GM18861 (cell line): Measurements from ENCODE around the gene TMEM101.
"Not testable (repeated sequence)": the region's sequence is repeated elsewhere in the genome, so short reads cannot be mapped to it uniquely, and the experiment has no call there.

Experiments used
- ATAC-seq: cut with Tn5 transposase; IDR thresholded peaks from one replicate; pipeline ENCODE4 v1.9.1; 2021; ENCODE audit not compliant: unreplicated experiment

The TMEM101 gene

DNA sequence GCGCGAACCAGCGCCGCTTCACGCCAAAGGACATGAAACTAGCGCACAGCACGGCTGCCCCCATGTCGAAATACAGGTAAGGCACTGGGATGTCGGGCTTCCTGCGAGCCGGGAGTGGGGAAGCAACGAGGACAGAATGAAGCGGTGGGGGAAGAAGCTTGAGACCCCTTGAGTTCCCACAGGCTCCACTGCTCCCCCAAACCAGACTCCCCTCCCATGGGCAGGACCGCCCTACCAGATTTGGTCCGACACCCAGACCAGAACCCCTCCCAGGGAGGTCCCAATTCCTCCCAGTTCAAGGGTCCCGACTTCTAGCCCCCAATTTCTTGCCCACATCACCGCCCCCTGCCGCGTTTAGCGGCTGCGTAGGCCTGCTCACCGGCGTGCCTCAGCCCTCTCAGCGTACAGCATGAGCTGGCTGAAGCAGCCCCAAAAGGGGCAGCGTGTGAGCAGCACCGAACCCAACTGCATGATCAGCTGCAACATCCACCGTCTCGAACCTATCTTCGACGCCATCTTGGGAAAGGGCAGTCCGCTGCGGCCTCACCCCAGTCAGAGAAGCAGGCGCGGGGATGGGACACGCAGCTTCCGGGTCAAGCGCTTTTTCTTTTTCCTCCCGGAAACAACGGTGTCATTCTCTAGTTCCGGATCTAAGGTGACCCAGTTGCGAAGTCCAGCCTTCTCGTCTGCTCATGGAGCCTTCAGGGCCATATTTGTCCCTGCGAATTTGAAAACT, at the start of gene TMEM101:
TSS of gene TMEM101 (minus strand) at position 527 of the 736 bp plus-strand sequence. CDS start at position 516, 11 bp downstream.
- peak; percentile 86 for ATAC-seq

DNA sequence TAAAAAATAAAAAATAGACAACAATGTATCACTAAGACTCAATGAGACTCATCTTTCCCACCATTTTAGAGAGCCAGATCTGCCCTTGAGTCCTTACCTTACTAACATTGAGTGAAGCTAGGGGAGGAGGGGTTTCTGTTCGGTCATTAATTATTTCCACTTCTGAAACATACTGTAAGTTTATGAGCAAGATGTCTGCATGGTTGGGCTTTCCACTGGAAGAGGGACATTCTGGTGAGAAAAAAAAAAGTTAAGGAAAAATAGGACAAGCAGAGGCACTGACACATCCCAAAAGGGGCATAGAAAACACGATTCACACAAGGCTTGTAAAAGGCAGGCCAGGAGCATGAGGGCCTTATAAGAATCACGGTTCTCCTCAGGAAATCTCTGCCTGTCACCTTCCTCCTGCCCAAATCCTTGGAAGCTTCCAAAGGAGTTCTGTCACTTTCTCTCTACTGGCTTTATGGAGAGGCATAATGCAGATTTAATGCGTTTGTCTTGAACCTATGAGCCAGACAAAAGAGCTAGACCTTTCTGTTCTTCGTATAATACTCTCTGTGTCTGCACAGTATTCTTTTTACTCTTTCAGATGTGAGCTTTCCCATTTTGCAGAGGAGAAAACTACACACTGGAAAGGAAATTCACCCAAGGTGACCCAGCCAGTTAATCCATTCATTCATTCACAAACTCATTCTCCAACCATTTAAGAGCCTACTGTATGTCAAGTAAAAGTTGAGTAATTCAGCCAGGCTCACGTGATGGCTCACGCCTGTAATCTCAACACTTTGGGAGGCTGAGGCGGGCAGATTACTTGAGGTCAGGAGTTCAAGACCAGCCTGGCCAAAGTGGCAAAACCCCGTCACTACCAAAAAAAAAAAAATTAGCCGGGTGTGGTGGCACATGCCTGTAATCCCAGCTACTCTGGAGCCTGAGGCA, 49.2 kb upstream of the TMEM101 start:
- ATAC-seq: no peak

- no peak for ATAC-seq
Measured at GRCh38 chr17:44062871-44063270, 48.1 kb upstream of the TMEM101 start.

GRCh38 chr17:44061446-44061845, 46.7 kb upstream of the TMEM101 start:
- no peak for ATAC-seq

DNA sequence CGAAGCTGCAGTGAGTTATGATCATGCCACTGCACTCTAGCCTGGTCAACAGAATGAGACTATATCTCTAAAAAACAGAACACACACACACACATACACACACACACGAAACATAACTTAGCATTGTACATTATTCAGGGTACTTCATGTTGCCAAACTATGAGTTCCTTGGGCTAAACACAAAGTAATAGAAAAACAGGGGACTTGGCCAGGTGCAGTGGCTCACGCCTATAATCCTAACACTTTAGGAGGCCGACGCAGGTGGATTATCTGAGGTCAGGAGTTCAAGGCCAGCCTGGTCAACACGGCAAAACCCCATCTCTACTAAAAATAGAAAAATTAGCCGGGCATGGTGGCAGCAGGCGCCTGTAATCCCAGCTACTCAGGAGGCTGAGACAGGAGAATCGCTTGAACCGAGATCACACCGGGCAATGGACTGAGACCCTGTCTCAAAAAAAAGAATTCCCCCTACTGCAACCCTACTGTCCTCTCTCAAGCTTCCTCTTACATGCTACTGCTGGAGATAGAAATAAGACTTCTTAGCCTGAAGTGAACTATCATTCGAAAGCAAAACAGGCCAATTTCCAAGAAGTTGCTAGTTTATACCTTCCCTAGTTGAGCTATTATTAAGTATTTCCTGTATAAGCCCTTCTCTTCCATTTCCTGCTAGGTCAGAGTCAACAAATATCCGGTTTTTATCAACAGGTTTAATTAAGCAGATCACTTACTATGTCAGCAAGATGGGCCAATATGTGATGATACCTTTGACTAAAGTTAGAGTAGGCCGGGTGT, 44.5 kb upstream of the TMEM101 start:
- no peak for ATAC-seq

DNA sequence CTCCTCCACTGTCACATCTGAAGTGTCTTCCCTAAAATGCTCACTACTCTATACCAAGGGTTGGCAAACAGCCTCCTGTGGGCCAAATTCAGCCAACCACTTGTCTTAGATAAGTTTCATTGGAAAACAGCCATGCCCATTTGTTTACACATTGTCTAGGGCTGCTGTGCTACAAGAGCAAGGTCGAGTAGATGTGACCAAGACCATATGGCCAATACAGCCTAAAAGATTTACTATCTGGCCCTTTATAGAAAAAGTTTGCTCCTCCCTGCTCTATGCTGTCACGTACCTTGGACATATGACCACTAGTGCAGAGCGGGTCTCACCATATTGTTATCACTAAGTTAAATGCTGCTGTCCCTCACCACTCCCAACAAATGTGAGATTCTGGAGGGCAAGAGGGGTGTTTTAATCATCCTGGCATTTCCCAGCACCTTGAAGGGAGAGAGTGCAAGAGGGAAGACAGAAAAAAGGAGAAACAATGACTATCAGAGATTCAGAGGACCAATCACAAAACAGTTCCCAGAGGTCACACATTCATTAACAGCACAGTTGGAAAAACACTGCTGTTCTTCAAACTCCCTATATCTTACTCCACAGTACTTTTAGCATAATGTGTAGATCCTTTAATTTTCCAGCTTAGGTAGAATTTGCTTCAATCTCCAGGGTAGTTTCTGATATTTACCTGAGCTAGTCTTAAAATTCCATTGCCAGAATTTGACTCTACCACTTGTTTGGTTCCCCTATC, 38.5 kb upstream of the TMEM101 start:
- ATAC-seq: no peak

GRCh38 chr17:44049294-44050060, 34.7 kb upstream of the TMEM101 start:
- no peak for ATAC-seq

GRCh38 chr17:44046893-44047292, 32.1 kb upstream of the TMEM101 start:
- not testable (repeated sequence) for ATAC-seq

GRCh38 chr17:44045486-44045885, 30.7 kb upstream of the TMEM101 start:
- ATAC-seq: no peak

GRCh38 chr17:44044071-44044470, 29.3 kb upstream of the TMEM101 start:
- no peak for ATAC-seq

DNA sequence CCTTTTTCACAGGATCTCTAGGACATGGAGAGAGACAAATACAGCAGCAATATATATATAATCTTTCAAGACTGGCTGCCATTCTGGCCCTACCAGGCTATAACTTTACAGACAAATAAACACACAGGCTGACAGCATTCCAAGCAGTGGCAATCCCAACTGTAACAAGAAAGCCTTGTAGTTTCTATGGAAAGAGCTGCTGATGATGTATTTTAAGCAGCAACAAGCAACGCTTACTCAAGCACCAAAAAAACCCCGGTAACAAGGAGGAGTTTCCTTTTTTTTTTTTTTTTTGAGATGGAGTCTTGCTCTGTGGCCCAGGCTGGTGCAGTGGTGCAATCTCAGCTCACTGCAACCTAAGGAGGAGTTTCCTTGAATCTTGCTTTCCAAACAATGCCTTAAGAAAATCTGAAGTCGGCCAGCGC, 28.5 kb upstream of the TMEM101 start:
- no peak for ATAC-seq

DNA sequence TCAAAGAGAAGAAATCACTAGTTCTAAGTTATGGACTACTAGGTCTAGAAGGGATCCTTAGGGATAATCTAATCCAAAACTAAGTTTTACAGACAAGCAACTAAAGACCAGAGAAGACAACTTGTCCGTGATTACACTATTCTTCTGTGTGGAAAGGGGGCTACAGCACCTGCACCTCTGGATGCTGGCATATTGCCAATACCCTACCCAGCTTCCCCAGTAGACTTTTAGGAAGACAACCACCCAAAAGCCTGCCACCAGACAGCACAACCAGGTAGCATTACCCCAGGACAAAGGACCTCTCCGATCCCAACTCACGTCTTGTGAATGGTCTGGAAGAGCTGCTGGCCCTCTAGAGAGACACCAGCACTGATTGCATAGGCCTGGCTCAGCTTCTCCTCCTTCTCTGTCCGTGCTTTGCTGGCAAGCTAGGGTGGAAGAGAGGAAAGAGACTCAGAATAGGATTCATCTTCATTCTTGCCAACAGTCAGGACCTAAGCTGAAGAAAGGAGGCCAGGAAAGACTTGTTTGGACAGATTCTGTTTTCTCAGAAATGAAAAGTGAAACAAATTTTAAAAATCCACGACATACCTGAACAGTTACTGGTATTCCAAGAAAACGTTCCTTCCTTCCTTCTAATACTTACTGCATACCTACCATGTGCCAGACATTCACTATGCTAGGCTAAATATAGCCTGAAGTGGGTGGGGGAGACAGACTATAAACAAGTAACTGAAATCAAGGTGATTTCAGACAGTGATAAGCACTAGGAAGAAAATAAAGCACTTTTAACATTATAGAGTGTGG, 25.3 kb upstream of the TMEM101 start:
- ATAC-seq: no peak

GRCh38 chr17:44038604-44039011, 23.8 kb upstream of the TMEM101 start:
- ATAC-seq: no peak

GRCh38 chr17:44037471-44037870, 22.7 kb upstream of the TMEM101 start:
- no peak for ATAC-seq

- not testable (repeated sequence) for ATAC-seq
Measured at GRCh38 chr17:44034688-44035087, 19.9 kb upstream of the TMEM101 start.

GRCh38 chr17:44033861-44034408, 19.2 kb upstream of the TMEM101 start:
- ATAC-seq: no peak

GRCh38 chr17:44030482-44030881, 15.7 kb upstream of the TMEM101 start:
- no peak for ATAC-seq

GRCh38 chr17:44029736-44030135, 15.0 kb upstream of the TMEM101 start:
- no peak for ATAC-seq

DNA sequence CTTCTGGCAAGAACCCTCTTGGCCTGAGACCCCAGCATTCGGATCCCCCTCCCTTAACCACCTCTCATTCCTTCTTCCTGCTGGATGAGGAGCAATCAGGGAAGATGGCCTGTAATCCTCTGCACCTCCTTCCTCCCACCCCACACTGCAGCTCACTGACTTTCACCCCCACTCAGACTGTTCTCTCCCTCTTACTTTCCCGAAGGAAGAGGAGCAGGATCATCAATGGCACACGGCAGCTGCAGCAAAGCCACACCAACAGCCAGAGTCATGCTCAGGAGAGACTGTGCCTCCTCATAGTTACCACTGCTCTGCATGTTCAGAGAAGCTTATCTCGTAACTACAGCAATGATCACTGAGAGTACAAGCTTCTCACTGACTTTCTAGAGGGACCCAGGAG, 10.1 kb upstream of the TMEM101 start:
- ATAC-seq: no peak
